ENCODE results near the gene CLIP3. TPM values are rescaled to one million over a fixed set of nuclear protein-coding genes. Genes with fewer than 3 reads are reported as not detected.

CLIP3 gene
- total and polyA plus RNA-seq, 9 of the 15 experiments (the other 6 are each of a cell fraction or from before 2014, with no cell fraction given), result 0.01 to 0.50 (median 0.15) TPM; not detected in 1

DNA sequence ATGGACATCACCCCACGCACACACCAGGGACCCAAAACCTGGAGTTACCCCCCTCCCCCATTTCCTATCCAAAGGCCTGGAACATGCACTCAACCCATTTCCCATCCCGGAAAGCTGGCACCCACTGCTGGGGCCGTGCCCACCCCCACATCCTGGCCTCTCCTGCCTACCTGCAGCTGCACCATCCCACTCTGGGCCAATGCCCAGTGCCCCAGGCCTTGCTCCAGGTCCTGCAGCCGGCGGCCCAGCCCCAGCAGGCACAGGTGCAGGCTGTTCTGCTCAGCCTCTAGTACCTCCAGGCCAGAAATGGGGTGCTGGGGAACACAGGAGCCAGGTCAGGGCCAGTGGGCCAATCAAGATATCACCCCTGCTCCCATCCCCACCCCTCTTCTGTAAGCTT, 25.7 kb downstream of the CLIP3 start:
- H3K9me1 ChIP-seq (ENCODE audit: control insufficient read depth, insufficient read depth, low read length), result no peaks in the 10 kb centered on the region
- H2AFZ ChIP-seq (ENCODE audit: low read depth, low read length), result no peak overlapping the region
- no peaks in the 10 kb centered on the region for H3K36me3 ChIP-seq (ENCODE audit: control insufficient read depth, insufficient read depth, low read length)
- ChIA-PET POLR2A (interaction anchor here (0.5 kb wide), 1 partner anchor 490 kb away, joined by 3 read pairs; no protein-coding TSS in a partner anchor), CTCF (ENCODE audit: low intra/inter-chr PET ratio) (no interaction called here)
- BruUV-seq (replicated peaks), result no TSS peak
- no peak for ATAC-seq
- peak; percentile 46; the same call in 1 of the 2 replicates for TF ChIP-seq POLR2G (IDR thresholded peaks at IDR 0.05; ENCODE audit: low read depth, low read length)
- no peak for TF ChIP-seq HOXB6 (CRISPR knock-in tag; IDR thresholded peaks at IDR 0.05; ENCODE audit: borderline replicate concordance)
- no peak overlapping the region for H3K27ac ChIP-seq (ENCODE audit: extremely low read depth, low read depth, low read length)
- no peak overlapping the region; a peak in 1 of 4 replicates for H3K9ac ChIP-seq (ENCODE audit: insufficient read depth in 1 of 2, low read depth in 2 of 2, low read length in 2 of 2)
- H3K4me1 ChIP-seq (replicated peaks in 1 of 2; ENCODE audit: control insufficient read depth in 2 of 2, insufficient read depth in 2 of 2, low read length in 2 of 2), result peaks cover 0 to 23% of the 10 kb centered on the region in 2 experiments; a peak in 1 of 5 replicates
- in situ Hi-C loops (cut with MboI), result no loop called here
- intact Hi-C loops (cut with micrococcal nuclease), result no loop called here
- WGBS (ENCODE audit: insufficient coverage, low coverage, missing lambda C conversion rate), result 76% methylated on average over 4 of the region's 5 CpGs
- H3K4me2 ChIP-seq (ENCODE audit: insufficient read depth, low read length), result no peak overlapping the region
- no peaks in the 10 kb centered on the region for H3K9me3 ChIP-seq (replicated peaks; ENCODE audit: control insufficient read depth, insufficient read depth, low read depth, low read length)
- H3K27me3 ChIP-seq (ENCODE audit: control insufficient read depth in 2 of 2, insufficient read depth in 2 of 2, low read length in 2 of 2), result no peaks in the 10 kb centered on the region
- FAIRE-seq, result no peak
- no peaks in the 10 kb centered on the region for H4K20me1 ChIP-seq (replicated peaks; ENCODE audit: control insufficient read depth, insufficient read depth, low read length)
- no peaks in the 10 kb centered on the region for H3K79me2 ChIP-seq (ENCODE audit: control insufficient read depth, insufficient read depth, low read length)
- DNase-seq (ENCODE audit: extremely low read depth in 1 of 4, low spot score in 3 of 4), result no peak
- no peak overlapping the region for H3K4me3 ChIP-seq

DNA sequence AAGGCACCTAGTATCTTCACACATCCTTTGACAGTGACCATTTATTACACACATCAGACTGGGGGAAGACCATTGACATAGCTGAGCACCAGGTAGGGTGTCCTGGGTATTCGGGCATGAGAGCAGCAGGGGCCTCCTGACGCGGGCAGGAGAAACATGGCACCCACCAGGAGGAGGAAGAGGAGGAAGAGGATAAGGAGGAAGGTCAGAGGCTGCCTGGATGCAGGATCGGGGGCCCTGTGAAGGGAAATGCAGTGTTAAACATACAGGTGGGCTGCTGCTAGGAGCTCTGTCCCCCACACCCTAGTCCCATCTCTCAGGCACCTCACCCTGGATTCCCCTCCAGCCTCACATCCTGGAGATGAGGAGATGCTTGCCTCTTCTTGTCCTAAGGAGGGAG, 29.4 kb downstream of the CLIP3 start:
- H3K9me3 ChIP-seq (replicated peaks; ENCODE audit: control insufficient read depth, insufficient read depth, low read depth, low read length), result no peaks in the 10 kb centered on the region
- 75% methylated on average over 4 of the region's 4 CpGs for WGBS (ENCODE audit: insufficient coverage, low coverage, missing lambda C conversion rate)
- peaks cover 4% of the 10 kb centered on the region; the same call in 1 of the 3 replicates for H3K79me2 ChIP-seq (ENCODE audit: control insufficient read depth, insufficient read depth, low read length)
- H3K27me3 ChIP-seq (ENCODE audit: control insufficient read depth in 2 of 2, insufficient read depth in 2 of 2, low read length in 2 of 2), result no peaks in the 10 kb centered on the region
- ATAC-seq (no peak), FAIRE-seq (no peak), DNase-seq (ENCODE audit: extremely low read depth in 1 of 4, low spot score in 3 of 4) (no peak)
- H3K36me3 ChIP-seq (ENCODE audit: control insufficient read depth, insufficient read depth, low read length), result peaks cover 20% of the 10 kb centered on the region; the same call in 2 of the 3 replicates
- no TSS peak for BruUV-seq (replicated peaks)
- H3K9ac ChIP-seq (ENCODE audit: insufficient read depth in 1 of 2, low read depth in 2 of 2, low read length in 2 of 2), result no peak overlapping the region
- CTCF ChIA-PET (ENCODE audit: low intra/inter-chr PET ratio), result no interaction called here
- H2AFZ ChIP-seq (ENCODE audit: low read depth, low read length), result no peak overlapping the region
- H3K4me1 ChIP-seq (replicated peaks in 1 of 2; ENCODE audit: control insufficient read depth in 2 of 2, insufficient read depth in 2 of 2, low read length in 2 of 2), result peaks cover 0 to 13% of the 10 kb centered on the region in 2 experiments; a peak in 2 of 5 replicates
- H3K27ac ChIP-seq (ENCODE audit: extremely low read depth, low read depth, low read length), result no peak overlapping the region
- H3K9me1 ChIP-seq (ENCODE audit: control insufficient read depth, insufficient read depth, low read length), result no peaks in the 10 kb centered on the region
- H3K4me3 ChIP-seq, result no peak overlapping the region
- POLR2A ChIA-PET, result interaction anchor here (1.0 to 1.4 kb wide), 2 partner anchors 11 to 21 kb away, joined by 4 to 9 read pairs; partner anchors contain the start of gene ALKBH6
- intact Hi-C loops (cut with micrococcal nuclease), result no loop called here
- no peaks in the 10 kb centered on the region; the same call in 1 of the 2 replicates for H4K20me1 ChIP-seq (replicated peaks; ENCODE audit: control insufficient read depth, insufficient read depth, low read length)
- no peak overlapping the region for H3K4me2 ChIP-seq (ENCODE audit: insufficient read depth, low read length)
- in situ Hi-C loops (cut with MboI), result no loop called here
- TF ChIP-seq, protein P1, sequence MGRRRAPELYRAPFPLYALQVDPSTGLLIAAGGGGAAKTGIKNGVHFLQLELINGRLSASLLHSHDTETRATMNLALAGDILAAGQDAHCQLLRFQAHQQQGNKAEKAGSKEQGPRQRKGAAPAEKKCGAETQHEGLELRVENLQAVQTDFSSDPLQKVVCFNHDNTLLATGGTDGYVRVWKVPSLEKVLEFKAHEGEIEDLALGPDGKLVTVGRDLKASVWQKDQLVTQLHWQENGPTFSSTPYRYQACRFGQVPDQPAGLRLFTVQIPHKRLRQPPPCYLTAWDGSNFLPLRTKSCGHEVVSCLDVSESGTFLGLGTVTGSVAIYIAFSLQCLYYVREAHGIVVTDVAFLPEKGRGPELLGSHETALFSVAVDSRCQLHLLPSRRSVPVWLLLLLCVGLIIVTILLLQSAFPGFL (CRISPR knock-in tag; IDR thresholded peaks at IDR 0.05), result no peak
- TF ChIP-seq NR3C1 (CRISPR knock-in tag; IDR thresholded peaks at IDR 0.05) (no peak), LARP7 (IDR thresholded peaks at IDR 0.05) (no peak), MBD2 (IDR thresholded peaks at IDR 0.05; ENCODE audit: borderline replicate concordance, low read depth) (no peak), NR0B1 (IDR thresholded peaks at IDR 0.05; ENCODE audit: partially characterized antibody) (no peak), ZNF280A (IDR thresholded peaks at IDR 0.05; ENCODE audit: low read depth, partially characterized antibody) (no peak), GTF2E2 (tag; IDR thresholded peaks at IDR 0.05) (no peak), MAFG (tag; conservative IDR thresholded peaks at IDR 0.05) (no peak), CBX8 (IDR thresholded peaks at IDR 0.05; ENCODE audit: borderline replicate concordance, extremely low read depth, low read depth, low read length, poor library complexity, severe bottlenecking) (no peak), WHSC1 (IDR thresholded peaks at IDR 0.05; ENCODE audit: low read length) (no peak)

Data from K562 (cell line).